ENCODE data around the gene RAB3IL1.

DNA sequence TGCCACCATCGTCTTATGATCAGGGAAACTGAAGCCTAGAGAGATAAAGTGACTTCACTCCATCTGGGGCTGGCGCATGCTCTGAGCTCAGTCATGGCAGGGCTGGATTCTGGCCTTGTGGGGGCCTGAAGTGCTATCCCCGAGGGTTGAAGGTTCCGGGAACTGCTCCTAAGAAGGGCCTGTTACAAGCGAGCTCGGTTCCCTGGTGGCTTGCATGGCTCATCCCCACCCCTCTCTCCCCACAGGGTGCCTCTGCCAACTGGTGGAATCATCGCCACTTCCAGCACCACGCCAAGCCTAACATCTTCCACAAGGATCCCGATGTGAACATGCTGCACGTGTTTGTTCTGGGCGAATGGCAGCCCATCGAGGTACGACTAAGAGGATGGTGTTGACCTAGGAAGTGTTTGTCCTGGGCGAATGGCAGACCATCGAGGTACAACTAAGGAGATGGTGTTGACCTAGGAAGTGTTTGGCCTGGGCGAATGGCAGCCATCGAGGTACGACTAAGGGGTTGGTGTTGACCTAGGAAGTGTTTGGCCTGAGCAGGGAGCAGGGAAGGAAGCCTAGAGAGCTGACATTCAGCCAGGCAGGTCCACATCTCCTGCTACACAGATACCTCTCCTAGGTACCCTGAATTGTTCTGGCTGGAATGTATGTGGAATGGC is 69.3 kb downstream of the RAB3IL1 start:
- TF ChIP-seq, protein P1, sequence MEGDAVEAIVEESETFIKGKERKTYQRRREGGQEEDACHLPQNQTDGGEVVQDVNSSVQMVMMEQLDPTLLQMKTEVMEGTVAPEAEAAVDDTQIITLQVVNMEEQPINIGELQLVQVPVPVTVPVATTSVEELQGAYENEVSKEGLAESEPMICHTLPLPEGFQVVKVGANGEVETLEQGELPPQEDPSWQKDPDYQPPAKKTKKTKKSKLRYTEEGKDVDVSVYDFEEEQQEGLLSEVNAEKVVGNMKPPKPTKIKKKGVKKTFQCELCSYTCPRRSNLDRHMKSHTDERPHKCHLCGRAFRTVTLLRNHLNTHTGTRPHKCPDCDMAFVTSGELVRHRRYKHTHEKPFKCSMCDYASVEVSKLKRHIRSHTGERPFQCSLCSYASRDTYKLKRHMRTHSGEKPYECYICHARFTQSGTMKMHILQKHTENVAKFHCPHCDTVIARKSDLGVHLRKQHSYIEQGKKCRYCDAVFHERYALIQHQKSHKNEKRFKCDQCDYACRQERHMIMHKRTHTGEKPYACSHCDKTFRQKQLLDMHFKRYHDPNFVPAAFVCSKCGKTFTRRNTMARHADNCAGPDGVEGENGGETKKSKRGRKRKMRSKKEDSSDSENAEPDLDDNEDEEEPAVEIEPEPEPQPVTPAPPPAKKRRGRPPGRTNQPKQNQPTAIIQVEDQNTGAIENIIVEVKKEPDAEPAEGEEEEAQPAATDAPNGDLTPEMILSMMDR (IDR thresholded peaks at IDR 0.05), result no peak
- TF ChIP-seq POLR2A (IDR thresholded peaks at IDR 0.05), result no peak
